ENCODE measurements around the gene TPRN.

Gene TPRN

DNA sequence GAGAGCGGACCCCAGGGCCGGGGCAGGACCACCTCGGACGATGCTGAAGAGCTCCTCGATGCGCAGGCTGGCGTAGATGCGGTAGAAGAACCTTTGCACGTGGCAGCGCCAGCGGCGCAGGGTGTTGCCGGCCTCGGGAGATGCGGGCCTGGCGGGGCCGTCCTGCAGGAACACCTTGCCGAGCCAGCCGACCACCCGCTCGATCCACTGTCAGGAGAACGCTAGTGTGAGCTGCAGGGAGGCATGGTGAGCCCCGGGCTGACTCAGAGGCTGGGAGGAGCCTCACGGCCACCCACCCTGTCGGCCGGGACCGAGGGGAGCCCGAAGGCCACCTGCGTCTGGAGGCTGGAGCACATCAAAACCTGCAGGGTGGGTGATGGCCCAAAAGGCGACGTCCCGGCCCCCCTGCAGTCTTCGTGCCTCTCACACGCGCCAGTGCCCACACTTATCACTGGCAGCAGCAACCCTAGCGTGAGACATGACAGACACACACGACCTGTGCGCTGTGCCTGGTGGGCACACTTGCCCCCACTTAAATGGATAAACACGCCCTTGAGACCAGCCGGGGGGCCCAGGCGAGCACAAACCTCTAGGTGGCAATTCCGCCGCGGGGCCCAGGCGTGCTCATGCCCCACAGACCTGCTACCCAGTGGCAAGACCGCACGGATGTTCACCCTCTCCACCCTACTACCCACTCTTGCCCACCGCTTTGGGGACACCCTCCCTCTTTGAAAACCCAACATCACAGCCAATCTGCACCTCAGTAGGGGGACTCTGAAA, 15.5 kb downstream of the TPRN start:
- TF ChIP-seq FOXP2 (optimal IDR thresholded peaks at IDR 0.05; ENCODE audit: borderline replicate concordance, extremely low read depth, extremely low read length, insufficient read depth), result no peak
- no peak for TF ChIP-seq POLR2AphosphoS5 (IDR thresholded peaks at IDR 0.05; ENCODE audit: low read depth, low read length)
- no peak for TF ChIP-seq REST (IDR thresholded peaks at IDR 0.05; ENCODE audit: insufficient read depth in 1 of 2, low read depth in 2 of 2, low read length in 2 of 2)
- no peak for TF ChIP-seq SIN3A (IDR thresholded peaks at IDR 0.05; ENCODE audit: borderline replicate concordance, insufficient read depth, low read length)
- no peak for TF ChIP-seq TAF1 (IDR thresholded peaks at IDR 0.05; ENCODE audit: borderline replicate concordance, insufficient read depth, low read length)

- no peak for TF ChIP-seq POLR2AphosphoS5 (IDR thresholded peaks at IDR 0.05; ENCODE audit: low read depth, low read length)
Observed at GRCh38 chr9:137183980-137184595, 16.5 kb downstream of the TPRN start.

GRCh38 chr9:137182836-137183235, 17.7 kb downstream of the TPRN start:
- no peak for TF ChIP-seq FOXP2 (optimal IDR thresholded peaks at IDR 0.05; ENCODE audit: borderline replicate concordance, extremely low read depth, extremely low read length, insufficient read depth)
- TF ChIP-seq REST (IDR thresholded peaks at IDR 0.05; ENCODE audit: insufficient read depth in 1 of 2, low read depth in 2 of 2, low read length in 2 of 2), result no peak
- no peak for TF ChIP-seq POLR2AphosphoS5 (IDR thresholded peaks at IDR 0.05; ENCODE audit: low read depth, low read length)
- TF ChIP-seq TAF1 (IDR thresholded peaks at IDR 0.05; ENCODE audit: borderline replicate concordance, insufficient read depth, low read length), result no peak
- TF ChIP-seq SIN3A (IDR thresholded peaks at IDR 0.05; ENCODE audit: borderline replicate concordance, insufficient read depth, low read length), result no peak

GRCh38 chr9:137181680-137182079, 18.9 kb downstream of the TPRN start:
- TF ChIP-seq REST (IDR thresholded peaks at IDR 0.05; ENCODE audit: insufficient read depth in 1 of 2, low read depth in 2 of 2, low read length in 2 of 2) (no peak), SIN3A (IDR thresholded peaks at IDR 0.05; ENCODE audit: borderline replicate concordance, insufficient read depth, low read length) (no peak)

DNA sequence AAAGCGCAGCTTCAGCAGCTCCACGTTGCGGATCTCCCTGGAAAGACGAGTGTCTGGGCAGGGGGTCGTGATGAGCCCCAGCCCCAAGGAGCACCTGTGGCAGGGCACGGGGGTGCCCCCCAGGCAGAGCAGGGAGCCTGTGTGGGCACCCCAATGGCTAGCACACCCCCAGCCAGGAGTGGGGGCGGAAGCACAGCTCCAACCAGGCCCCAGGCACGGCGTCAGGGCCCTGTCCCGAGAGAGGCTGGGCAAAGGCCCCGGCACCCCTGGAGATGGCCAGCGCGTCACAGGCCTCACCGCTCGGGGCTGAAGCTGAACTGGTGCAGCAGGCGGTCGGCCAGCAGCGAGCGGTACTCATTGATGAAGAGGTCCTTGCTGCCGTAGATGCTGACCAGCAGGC, 20.1 kb downstream of the TPRN start:
- TF ChIP-seq POLR2AphosphoS5 (IDR thresholded peaks at IDR 0.05; ENCODE audit: low read depth, low read length), result no peak
- TF ChIP-seq FOXP2 (optimal IDR thresholded peaks at IDR 0.05; ENCODE audit: borderline replicate concordance, extremely low read depth, extremely low read length, insufficient read depth), result no peak
- TF ChIP-seq SIN3A (IDR thresholded peaks at IDR 0.05; ENCODE audit: borderline replicate concordance, insufficient read depth, low read length), result no peak
- TF ChIP-seq REST (IDR thresholded peaks at IDR 0.05; ENCODE audit: insufficient read depth in 1 of 2, low read depth in 2 of 2, low read length in 2 of 2), result no peak
- no peak for TF ChIP-seq TAF1 (IDR thresholded peaks at IDR 0.05; ENCODE audit: borderline replicate concordance, insufficient read depth, low read length)
